ENCODE data around the gene MINK1.
"Not testable (repeated sequence)": the region's sequence is repeated elsewhere in the genome, so short reads cannot be mapped to it uniquely, and the experiment has no call there.

MINK1 gene

GRCh38 chr17:4845118-4845517 lies 12.0 kb downstream of the MINK1 start:
- DNase-seq: peak in 2 of 56 donors; percentile 11 to 37

- DNase-seq: no peak
Measured at GRCh38 chr17:4846635-4847390, 13.7 kb downstream of the MINK1 start.

- no peak for DNase-seq
Measured at GRCh38 chr17:4849011-4849536, 15.9 kb downstream of the MINK1 start.

GRCh38 chr17:4850246-4850645 lies 17.1 kb downstream of the MINK1 start:
- no peak for DNase-seq

GRCh38 chr17:4851084-4851483 lies 17.9 kb downstream of the MINK1 start:
- DNase-seq: no peak

DNA sequence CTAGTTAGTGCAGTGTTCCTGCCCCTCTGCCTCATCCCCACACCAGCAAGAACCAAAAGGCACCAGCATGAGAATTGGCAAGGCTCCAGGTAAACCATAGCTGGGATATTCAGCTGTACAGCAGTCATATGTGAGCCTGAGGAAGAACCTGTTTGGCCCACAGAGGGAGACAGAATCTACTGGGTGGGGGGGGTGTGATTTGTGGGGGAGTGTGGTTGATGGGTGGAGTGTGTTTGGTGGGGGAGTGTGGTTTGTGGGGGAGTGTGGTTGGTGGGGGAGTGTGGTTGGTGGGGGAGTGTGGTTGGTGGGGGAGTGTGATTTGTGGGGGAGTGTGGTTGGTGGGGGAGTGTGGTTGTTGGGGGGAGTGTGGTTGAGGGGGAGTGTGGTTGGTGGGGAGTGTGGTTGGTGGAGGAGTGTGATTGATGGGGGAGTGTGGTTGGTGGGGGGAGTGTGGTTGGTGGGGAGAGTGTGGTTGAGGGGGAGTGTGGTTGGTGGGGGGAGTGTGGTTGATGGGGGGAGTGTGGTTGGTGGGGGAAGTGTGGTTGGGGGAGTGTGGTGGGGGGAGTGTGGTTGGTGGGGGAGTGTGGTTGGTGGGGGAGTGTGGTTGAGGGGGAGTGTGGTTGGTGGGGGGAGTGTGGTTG lies 19.5 kb downstream of the MINK1 start:
- peak in 3 of 56 donors; percentile 10 to 31 (median 27) for DNase-seq

GRCh38 chr17:4853208-4853671 lies 20.1 kb downstream of the MINK1 start:
- no peak for DNase-seq

- DNase-seq: peak in 1 of 56 donors; percentile 43
Measured at GRCh38 chr17:4854111-4854681, 21.1 kb downstream of the MINK1 start.

GRCh38 chr17:4856271-4856936 lies 23.3 kb downstream of the MINK1 start:
- DNase-seq: peak in 3 of 56 donors; percentile 28 to 50 (median 43)

DNA sequence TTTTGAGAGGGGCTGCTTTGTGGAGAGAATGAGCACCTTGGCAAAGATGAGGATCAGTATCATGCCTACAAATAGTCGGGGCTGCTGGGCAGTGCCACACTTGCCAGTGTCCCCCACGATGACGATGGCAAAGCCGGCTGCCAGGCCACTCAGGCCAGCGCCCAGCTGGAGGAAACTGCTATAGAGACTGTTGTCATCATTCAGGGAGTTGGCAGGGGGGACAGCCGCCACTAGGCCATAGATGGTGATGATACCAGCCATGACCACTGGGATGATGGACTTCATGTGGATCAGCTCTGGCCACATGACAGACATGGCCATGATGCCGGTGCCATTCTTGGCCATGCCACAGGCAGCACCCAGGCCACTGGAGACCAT lies 23.8 kb downstream of the MINK1 start:
- peak in 44 of 56 donors; percentile 20 to 83 (median 58) for DNase-seq

DNA sequence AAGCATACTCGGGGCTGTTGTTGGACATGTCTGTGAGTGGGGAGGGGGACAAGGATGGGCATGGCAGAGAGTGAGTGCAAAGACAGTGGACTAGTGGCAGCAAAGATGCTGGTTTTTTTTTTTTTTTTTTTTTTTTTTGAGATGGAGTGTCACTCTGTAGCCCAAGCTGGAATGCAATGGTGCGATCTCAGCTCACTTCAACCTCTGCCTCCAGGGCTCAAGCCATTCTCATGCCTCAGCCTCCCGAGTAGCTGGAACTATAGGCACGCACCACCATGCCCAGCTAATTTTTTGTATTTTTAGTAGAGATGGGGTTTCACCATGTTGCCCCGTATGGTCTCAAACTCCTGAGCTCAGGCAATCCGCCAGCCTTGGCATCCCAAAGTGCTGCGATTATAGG lies 24.2 kb downstream of the MINK1 start:
- not testable (repeated sequence) for DNase-seq

DNA sequence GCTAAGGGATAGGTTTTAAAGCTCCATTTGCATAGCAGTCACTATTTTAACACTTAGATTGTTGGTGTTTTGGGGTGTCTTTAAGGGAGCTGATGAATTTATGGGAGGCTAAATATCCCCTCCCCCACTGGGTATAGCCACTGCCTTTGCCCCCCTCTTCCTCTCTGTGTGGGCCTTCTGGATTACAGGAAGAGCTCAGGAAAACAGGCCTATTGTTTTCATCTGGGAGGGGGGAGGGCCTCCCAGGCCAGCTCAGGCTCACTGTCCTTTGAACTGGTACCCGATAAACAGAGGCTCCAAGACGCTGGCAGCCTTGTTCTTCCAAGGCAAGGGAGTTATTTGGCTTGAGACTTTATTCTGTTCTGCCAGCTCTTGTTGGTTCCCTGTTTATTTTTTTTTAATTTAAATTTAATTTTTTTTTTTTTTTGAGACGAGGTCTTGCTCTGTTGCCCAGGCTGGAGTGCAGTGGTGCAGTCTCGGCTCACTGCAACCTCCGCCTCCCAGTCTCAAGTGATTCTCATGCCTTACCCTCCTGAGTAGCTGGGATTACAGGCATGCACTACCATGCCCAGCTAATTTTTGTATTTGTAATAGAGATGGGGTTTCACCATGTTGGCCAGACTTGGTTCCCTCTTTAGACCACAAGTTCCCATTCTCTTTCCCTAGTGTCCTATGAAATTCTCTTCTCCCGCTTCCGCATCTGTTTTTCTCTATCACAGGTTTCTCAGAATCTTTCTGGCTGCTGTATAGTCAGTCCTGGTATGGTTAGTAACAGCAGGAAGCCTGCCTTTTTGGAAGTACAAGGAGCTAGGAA lies 25.1 kb downstream of the MINK1 start:
- peak in 46 of 56 donors; percentile 25 to 85 (median 64) for DNase-seq

GRCh38 chr17:4858882-4859260 lies 25.7 kb downstream of the MINK1 start:
- peak in 37 of 56 donors; percentile 11 to 67 (median 37) for DNase-seq

DNA sequence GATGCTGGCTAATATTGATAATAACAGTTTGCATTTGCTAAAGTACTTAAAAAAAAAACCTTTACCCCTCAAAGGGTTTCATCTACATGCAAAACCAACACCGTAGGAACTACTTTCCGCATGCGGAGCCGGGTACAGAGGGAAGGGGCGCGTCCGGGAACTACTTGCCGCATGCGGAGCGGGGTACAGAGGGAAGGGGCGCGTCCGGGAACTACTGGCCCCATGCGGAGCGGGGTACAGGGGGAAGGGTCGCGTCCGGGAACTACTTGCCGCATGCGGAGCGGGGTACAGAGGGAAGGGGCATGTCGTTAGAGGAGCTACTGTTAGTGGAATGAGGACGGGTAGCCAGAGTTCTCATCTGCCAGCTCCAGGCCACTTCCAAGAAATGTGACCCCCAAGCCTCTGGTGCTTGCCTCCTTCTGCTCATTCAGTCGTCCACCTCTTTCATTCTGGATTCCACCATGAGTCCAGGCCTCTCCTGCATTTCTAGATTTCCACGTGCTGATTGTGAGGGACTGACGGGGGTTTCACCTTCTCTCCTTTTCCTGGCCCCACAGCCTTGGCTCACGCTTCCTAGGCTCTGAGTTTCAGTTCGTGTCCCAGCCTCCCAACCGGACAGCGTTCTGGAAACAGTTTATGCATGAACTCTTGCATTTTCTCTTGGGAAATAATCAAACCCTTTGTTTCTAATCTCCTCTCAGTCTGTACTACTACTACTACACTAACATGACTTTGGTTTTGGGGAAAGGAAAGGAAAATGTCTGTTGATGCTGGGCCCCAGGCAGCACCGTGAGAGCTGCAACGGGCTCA lies 26.9 kb downstream of the MINK1 start:
- peak in 13 of 56 donors; percentile 7 to 60 (median 33) for DNase-seq

DNA sequence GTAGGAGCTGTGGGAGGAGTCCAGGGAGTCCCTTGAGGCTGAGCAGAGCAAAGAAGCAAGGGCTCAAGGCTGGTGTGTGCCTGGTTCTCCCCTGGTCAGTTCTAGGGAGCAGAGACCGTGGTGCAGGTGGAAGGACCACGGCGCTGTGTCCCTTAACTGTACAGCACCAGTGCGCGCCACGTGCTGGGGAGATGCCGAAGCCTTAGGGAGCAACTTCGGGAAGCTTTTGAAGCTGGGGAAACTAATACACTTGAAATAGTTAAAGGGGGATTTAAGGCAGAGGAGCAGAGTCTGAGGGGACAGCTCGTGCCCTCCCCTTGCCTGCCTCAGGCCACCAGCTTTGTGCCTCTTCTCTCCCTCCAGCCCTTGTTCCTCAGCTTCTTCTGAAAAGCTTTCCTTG lies 27.5 kb downstream of the MINK1 start:
- DNase-seq: no peak

- DNase-seq: peak in 6 of 56 donors; percentile 8 to 29 (median 22)
Measured at GRCh38 chr17:4861052-4861451, 27.9 kb downstream of the MINK1 start.

- DNase-seq: no peak
Measured at GRCh38 chr17:4862720-4863119, 29.6 kb downstream of the MINK1 start.

DNA sequence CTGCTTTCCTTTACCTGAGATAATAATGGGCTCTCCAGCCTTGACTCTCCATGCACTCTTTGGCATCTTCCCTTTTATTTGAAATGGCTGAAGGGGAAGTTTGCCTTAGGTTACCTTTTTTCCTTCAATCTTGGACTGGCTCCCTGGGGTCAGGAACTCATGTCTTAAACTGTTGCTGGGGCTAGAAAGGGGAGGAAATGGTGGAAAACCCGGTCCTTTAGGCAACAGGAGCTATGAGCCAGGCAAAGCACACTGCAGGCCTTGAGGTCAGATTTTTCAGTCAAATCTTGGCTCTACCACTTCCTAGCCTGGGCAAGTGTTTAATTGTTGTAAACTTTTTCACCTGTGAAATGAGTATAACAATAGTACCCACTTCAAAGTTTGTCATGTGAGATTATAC lies 30.2 kb downstream of the MINK1 start:
- DNase-seq: no peak

- DNase-seq: not testable (repeated sequence)
Measured at GRCh38 chr17:4867535-4867934, 34.4 kb downstream of the MINK1 start.

Data from amygdala (tissue), 56 donors.